Rectal smooth muscle tissue (tissue), 1 donor: ENCODE data around the gene ENOSF1.

ENCODE experiments used
- H3K27ac ChIP-seq: one replicate; pipeline ENCODE4 v1.7.0; 2013; ENCODE audit warnings: low read depth, low read length, inconsistent platforms
- H3K27me3 ChIP-seq: one replicate; pipeline ENCODE4 v1.7.0; 2013; ENCODE audit warnings: low read length; ENCODE audit not compliant: control insufficient read depth, insufficient read depth
- H3K36me3 ChIP-seq: one replicate; pipeline ENCODE4 v1.7.0; 2013; ENCODE audit warnings: low read length; ENCODE audit not compliant: control insufficient read depth, insufficient read depth
- H3K4me1 ChIP-seq: one replicate; pipeline ENCODE4 v1.7.0; 2013; ENCODE audit warnings: low read length; ENCODE audit not compliant: control insufficient read depth, insufficient read depth
- H3K4me3 ChIP-seq: one replicate; pipeline ENCODE4 v1.7.0; 2013; ENCODE audit warnings: low read length
- H3K9ac ChIP-seq: one replicate; pipeline ENCODE4 v1.7.0; 2013; ENCODE audit warnings: low read length

ENOSF1 gene

GRCh38 chr18:678482-679182 is 33.8 kb downstream of the ENOSF1 start:
- H3K4me3 ChIP-seq: no peak overlapping the region
- H3K9ac ChIP-seq: no peak overlapping the region
- H3K36me3 ChIP-seq: peaks cover 14% of the 10 kb centered on the region
- no peaks in the 10 kb centered on the region for H3K27me3 ChIP-seq
- H3K4me1 ChIP-seq: peaks cover 3% of the 10 kb centered on the region
- no peak overlapping the region for H3K27ac ChIP-seq

GRCh38 chr18:677951-678381 is 34.5 kb downstream of the ENOSF1 start:
- Histone ChIP-seq H3K9ac (no peak overlapping the region), H3K4me3 (no peak overlapping the region), H3K36me3 (peaks cover 14% of the 10 kb centered on the region), H3K27ac (no peak overlapping the region), H3K4me1 (peaks cover 4% of the 10 kb centered on the region), H3K27me3 (no peaks in the 10 kb centered on the region)

GRCh38 chr18:677145-677544 is 35.3 kb downstream of the ENOSF1 start:
- Histone ChIP-seq H3K27ac (no peak overlapping the region), H3K9ac (no peak overlapping the region), H3K36me3 (peaks cover 13% of the 10 kb centered on the region), H3K4me1 (peaks cover 4% of the 10 kb centered on the region), H3K4me3 (no peak overlapping the region), H3K27me3 (no peaks in the 10 kb centered on the region)

- H3K36me3 ChIP-seq: peaks cover 9% of the 10 kb centered on the region
- no peak overlapping the region for H3K4me3 ChIP-seq
- no peak overlapping the region for H3K9ac ChIP-seq
- peaks cover 4% of the 10 kb centered on the region for H3K4me1 ChIP-seq
- no peaks in the 10 kb centered on the region for H3K27me3 ChIP-seq
- H3K27ac ChIP-seq: no peak overlapping the region
Measured at GRCh38 chr18:676736-677135, 35.7 kb downstream of the ENOSF1 start.

- peaks cover 3% of the 10 kb centered on the region for H3K36me3 ChIP-seq
- no peak overlapping the region for H3K9ac ChIP-seq
- no peak overlapping the region for H3K4me3 ChIP-seq
- peaks cover 4% of the 10 kb centered on the region for H3K4me1 ChIP-seq
- H3K27me3 ChIP-seq: no peaks in the 10 kb centered on the region
- no peak overlapping the region for H3K27ac ChIP-seq
Measured at GRCh38 chr18:676069-676468, 36.4 kb downstream of the ENOSF1 start.

- no peaks in the 10 kb centered on the region for H3K27me3 ChIP-seq
- H3K9ac ChIP-seq: no peak overlapping the region
- H3K4me3 ChIP-seq: no peak overlapping the region
- H3K36me3 ChIP-seq: peaks cover 3% of the 10 kb centered on the region
- peaks cover 4% of the 10 kb centered on the region for H3K4me1 ChIP-seq
- no peak overlapping the region for H3K27ac ChIP-seq
Measured at GRCh38 chr18:675307-675706, 37.1 kb downstream of the ENOSF1 start.

- Histone ChIP-seq H3K9ac (no peak overlapping the region), H3K36me3 (peaks cover 3% of the 10 kb centered on the region), H3K27me3 (no peaks in the 10 kb centered on the region), H3K27ac (no peak overlapping the region), H3K4me3 (no peak overlapping the region), H3K4me1 (peaks cover 4% of the 10 kb centered on the region)
Measured at GRCh38 chr18:673769-674168, 38.7 kb downstream of the ENOSF1 start.

GRCh38 chr18:673317-673716 is 39.1 kb downstream of the ENOSF1 start:
- Histone ChIP-seq H3K36me3 (peaks cover 3% of the 10 kb centered on the region), H3K27me3 (no peaks in the 10 kb centered on the region), H3K27ac (peak overlapping the region; percentile 27), H3K9ac (no peak overlapping the region), H3K4me1 (peaks cover 4% of the 10 kb centered on the region), H3K4me3 (no peak overlapping the region)

- H3K36me3 ChIP-seq: no peaks in the 10 kb centered on the region
- H3K4me3 ChIP-seq: no peak overlapping the region
- H3K27ac ChIP-seq: no peak overlapping the region
- H3K9ac ChIP-seq: no peak overlapping the region
- no peaks in the 10 kb centered on the region for H3K27me3 ChIP-seq
- H3K4me1 ChIP-seq: peaks cover 4% of the 10 kb centered on the region
Measured at GRCh38 chr18:671405-671804, 41.0 kb downstream of the ENOSF1 start.

- Histone ChIP-seq H3K4me1 (peaks cover 4% of the 10 kb centered on the region), H3K36me3 (no peaks in the 10 kb centered on the region), H3K27ac (no peak overlapping the region), H3K4me3 (no peak overlapping the region), H3K9ac (no peak overlapping the region), H3K27me3 (no peaks in the 10 kb centered on the region)
Measured at GRCh38 chr18:670522-670921, 41.9 kb downstream of the ENOSF1 start.

- no peaks in the 10 kb centered on the region for H3K27me3 ChIP-seq
- H3K36me3 ChIP-seq: no peaks in the 10 kb centered on the region
- H3K4me3 ChIP-seq: no peak overlapping the region
- no peak overlapping the region for H3K27ac ChIP-seq
- peaks cover 2% of the 10 kb centered on the region for H3K4me1 ChIP-seq
- no peak overlapping the region for H3K9ac ChIP-seq
Measured at GRCh38 chr18:669077-669476, 43.4 kb downstream of the ENOSF1 start.

- no peaks in the 10 kb centered on the region for H3K27me3 ChIP-seq
- no peak overlapping the region for H3K9ac ChIP-seq
- no peak overlapping the region for H3K4me3 ChIP-seq
- no peaks in the 10 kb centered on the region for H3K4me1 ChIP-seq
- no peak overlapping the region for H3K27ac ChIP-seq
- H3K36me3 ChIP-seq: no peaks in the 10 kb centered on the region
Measured at GRCh38 chr18:668260-668659, 44.2 kb downstream of the ENOSF1 start.

GRCh38 chr18:666628-667027 is 45.8 kb downstream of the ENOSF1 start:
- no peaks in the 10 kb centered on the region for H3K4me1 ChIP-seq
- no peak overlapping the region for H3K27ac ChIP-seq
- no peaks in the 10 kb centered on the region for H3K36me3 ChIP-seq
- no peaks in the 10 kb centered on the region for H3K27me3 ChIP-seq
- H3K4me3 ChIP-seq: no peak overlapping the region
- H3K9ac ChIP-seq: no peak overlapping the region
